A549 treated with AZD9567 at 1 μM for 4 hours (cell line): ENCODE results near the gene NEB. TPM values are rescaled to one million over a fixed set of nuclear protein-coding genes. Genes with fewer than 3 reads are reported as not detected.

Source experiments
- total RNA-seq: library from RNA; stranded (reverse); fragments of 200-300 nt; extraction: Qiagen RNA extraction; gene quantifications from 5 replicates; pipeline ENCODE4 v1.2.3, GENCODE V29; 2022; ENCODE audit not compliant: insufficient read depth

Gene NEB, protein sequence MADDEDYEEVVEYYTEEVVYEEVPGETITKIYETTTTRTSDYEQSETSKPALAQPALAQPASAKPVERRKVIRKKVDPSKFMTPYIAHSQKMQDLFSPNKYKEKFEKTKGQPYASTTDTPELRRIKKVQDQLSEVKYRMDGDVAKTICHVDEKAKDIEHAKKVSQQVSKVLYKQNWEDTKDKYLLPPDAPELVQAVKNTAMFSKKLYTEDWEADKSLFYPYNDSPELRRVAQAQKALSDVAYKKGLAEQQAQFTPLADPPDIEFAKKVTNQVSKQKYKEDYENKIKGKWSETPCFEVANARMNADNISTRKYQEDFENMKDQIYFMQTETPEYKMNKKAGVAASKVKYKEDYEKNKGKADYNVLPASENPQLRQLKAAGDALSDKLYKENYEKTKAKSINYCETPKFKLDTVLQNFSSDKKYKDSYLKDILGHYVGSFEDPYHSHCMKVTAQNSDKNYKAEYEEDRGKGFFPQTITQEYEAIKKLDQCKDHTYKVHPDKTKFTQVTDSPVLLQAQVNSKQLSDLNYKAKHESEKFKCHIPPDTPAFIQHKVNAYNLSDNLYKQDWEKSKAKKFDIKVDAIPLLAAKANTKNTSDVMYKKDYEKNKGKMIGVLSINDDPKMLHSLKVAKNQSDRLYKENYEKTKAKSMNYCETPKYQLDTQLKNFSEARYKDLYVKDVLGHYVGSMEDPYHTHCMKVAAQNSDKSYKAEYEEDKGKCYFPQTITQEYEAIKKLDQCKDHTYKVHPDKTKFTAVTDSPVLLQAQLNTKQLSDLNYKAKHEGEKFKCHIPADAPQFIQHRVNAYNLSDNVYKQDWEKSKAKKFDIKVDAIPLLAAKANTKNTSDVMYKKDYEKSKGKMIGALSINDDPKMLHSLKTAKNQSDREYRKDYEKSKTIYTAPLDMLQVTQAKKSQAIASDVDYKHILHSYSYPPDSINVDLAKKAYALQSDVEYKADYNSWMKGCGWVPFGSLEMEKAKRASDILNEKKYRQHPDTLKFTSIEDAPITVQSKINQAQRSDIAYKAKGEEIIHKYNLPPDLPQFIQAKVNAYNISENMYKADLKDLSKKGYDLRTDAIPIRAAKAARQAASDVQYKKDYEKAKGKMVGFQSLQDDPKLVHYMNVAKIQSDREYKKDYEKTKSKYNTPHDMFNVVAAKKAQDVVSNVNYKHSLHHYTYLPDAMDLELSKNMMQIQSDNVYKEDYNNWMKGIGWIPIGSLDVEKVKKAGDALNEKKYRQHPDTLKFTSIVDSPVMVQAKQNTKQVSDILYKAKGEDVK (N-terminal part only)
- 0.09 to 0.28 TPM (median 0.23 TPM) in 4 of 5 replicates, not detected in the other for total RNA-seq

DNA sequence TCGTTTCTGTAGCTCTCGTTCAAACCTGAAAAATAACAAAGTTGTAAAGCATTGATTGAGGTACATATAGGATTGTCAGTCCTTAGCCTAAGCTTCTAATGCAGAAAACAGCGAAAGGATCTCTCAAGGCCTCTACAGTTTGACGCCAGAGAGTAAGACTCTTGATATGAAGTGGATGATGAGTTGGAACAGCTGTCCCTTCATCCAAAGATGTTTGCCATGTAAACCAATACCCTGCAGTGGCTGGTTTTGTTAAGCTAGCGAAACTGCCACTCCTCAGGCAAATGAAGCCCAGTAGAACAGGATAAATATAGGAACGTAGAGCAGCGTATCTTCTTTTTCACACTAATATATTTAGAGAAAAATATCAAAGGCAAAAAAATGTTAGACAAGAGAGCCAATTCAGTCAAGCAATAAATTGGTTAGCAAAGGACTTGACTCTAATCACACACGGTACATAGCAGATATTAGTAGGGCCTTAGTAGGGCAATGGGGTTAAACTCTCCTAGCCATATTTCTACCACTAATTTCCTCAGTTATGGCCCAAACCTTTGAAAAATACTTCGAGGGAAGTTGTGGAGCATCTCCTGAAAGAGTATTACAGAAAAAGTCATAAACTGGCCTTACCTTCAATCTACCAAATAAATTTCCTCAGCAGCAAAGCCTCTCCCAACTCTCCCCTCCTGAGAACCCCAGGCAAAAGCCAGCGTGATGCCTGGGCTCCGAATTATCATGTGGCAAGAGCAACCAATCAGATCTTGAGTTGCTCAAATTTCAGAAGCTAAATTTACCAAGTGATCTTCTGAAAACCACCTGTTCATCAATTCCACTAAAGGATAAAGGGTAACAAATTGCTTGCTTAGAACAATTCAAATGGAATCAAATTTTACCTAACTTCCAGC is at the start of gene NEB:
Gene NEB (minus strand): TSS at position 706 of the 902 bp plus-strand sequence. CDS start 1,320 bp downstream, outside the sequence.

Other genes with a start within 250 kb of the NEB start
- gene ARL5A, start 93.9 kb upstream of the NEB start, total RNA-seq: 14.6 to 24.0 TPM (median 20.4 TPM) in 5 replicates